PC-3 (cell line): ENCODE measurements around the gene S100A16. TPM values are rescaled to one million over a fixed set of nuclear protein-coding genes. Genes with fewer than 3 reads are reported as not detected.
A peak's percentile ranks its signal among the peaks of the same experiment; 100 is the strongest.

Source experiments
- ATAC-seq: fragments of 200-7000 bp; cut with Tn5 transposase; 2 replicates; pipeline ENCODE4 v1.9.1; 2020; ENCODE audit warnings: mild to moderate bottlenecking, moderate library complexity
- BruUV-seq: library from RNA; stranded (reverse); fragments of 400-500 nt; replicated peaks from 2 replicates; lab custom pipeline; 2021; lab: Mats Ljungman, UMichigan
- CTCF ChIA-PET: fragments of 300-600 bp; sonication (Branson Sonifier 250); formaldehyde crosslinking; loops from one replicate; lab custom pipeline; 2022; ENCODE audit warnings: antibody characterized with exemption; lab: Charles Lee
- POLR2A ChIA-PET: fragments of 300-600 bp; sonication (Branson Sonifier 250); formaldehyde crosslinking; loops from one replicate; lab custom pipeline; 2022; ENCODE audit warnings: antibody characterized with exemption; ENCODE audit not compliant: unreplicated experiment; lab: Charles Lee
- DNase-seq: peaks from one replicate; pipeline ENCODE4 v3.0.0-alpha.2; 2015
- H2AFZ ChIP-seq: fragments of 300-600 bp; sonication (generic); 2 replicates; pipeline ENCODE4 v1.6.0; 2016; ENCODE audit warnings: antibody characterized with exemption, low read length
- H3F3A ChIP-seq: fragments of 300-600 bp; sonication (generic); one replicate; pipeline ENCODE4 v1.6.0; 2017; ENCODE audit warnings: antibody characterized with exemption, low read length, control low read depth, mild to moderate bottlenecking; ENCODE audit not compliant: unreplicated experiment
- H3K27ac ChIP-seq: fragments of 300-600 bp; sonication (generic); 2 replicates; pipeline ENCODE4 v1.5.1; 2016; ENCODE audit warnings: mild to moderate bottlenecking, low read length
- H3K27me3 ChIP-seq: fragments of 300-600 bp; sonication (generic); 2 replicates; pipeline ENCODE4 v1.6.1; 2016; ENCODE audit warnings: low read length, mixed read lengths
- H3K36me3 ChIP-seq: fragments of 300-600 bp; sonication (generic); 2 replicates; pipeline ENCODE4 v1.6.1; 2016; ENCODE audit warnings: low read depth, mixed run types, low read length, mixed read lengths
- H3K4me1 ChIP-seq: fragments of 300-600 bp; sonication (generic); 2 replicates; pipeline ENCODE4 v1.5.1; 2016; ENCODE audit warnings: low read length; ENCODE audit not compliant: insufficient read depth
- H3K4me2 ChIP-seq: fragments of 300-600 bp; sonication (generic); 2 replicates; pipeline ENCODE4 v1.6.0; 2016; ENCODE audit warnings: low read length
- H3K4me3 ChIP-seq: fragments of 300-600 bp; sonication (generic); 2 replicates; pipeline ENCODE4 v1.5.1; 2016; ENCODE audit warnings: mild to moderate bottlenecking, low read length, mixed read lengths
- H3K79me2 ChIP-seq: fragments of 300-600 bp; sonication (generic); 2 replicates; pipeline ENCODE4 v1.6.1; 2017; ENCODE audit warnings: low read length, mixed read lengths
- H3K9ac ChIP-seq: fragments of 300-600 bp; sonication (generic); 2 replicates; pipeline ENCODE4 v1.6.0; 2016; ENCODE audit warnings: mild to moderate bottlenecking, low read length
- H3K9me2 ChIP-seq: fragments of 300-600 bp; sonication (generic); replicated peaks from 2 replicates; pipeline ENCODE4 v1.6.1; 2016; ENCODE audit warnings: mixed run types, low read length, mixed read lengths
- H3K9me3 ChIP-seq: fragments of 300-600 bp; sonication (generic); 2 replicates; pipeline ENCODE4 v1.6.1; 2016; ENCODE audit warnings: low read length, mixed read lengths
- H4K20me1 ChIP-seq: fragments of 300-600 bp; sonication (generic); 2 replicates; pipeline ENCODE4 v1.6.1; 2016; ENCODE audit warnings: low read length, mixed read lengths
- EZH2 ChIP-seq: fragments of 300-600 bp; sonication (generic); IDR thresholded peaks from one replicate; pipeline ENCODE4 v1.6.1; 2017; ENCODE audit warnings: antibody characterized with exemption, mild to moderate bottlenecking, low read length; ENCODE audit not compliant: unreplicated experiment
- EZH2phosphoT487 ChIP-seq: fragments of 300-600 bp; sonication (generic); IDR thresholded peaks from 2 replicates; pipeline ENCODE4 v1.6.1; 2018; ENCODE audit warnings: mild to moderate bottlenecking, antibody characterized with exemption, low read length, borderline replicate concordance
- intact Hi-C: fragments of 100-400 bp; cut with micrococcal nuclease; formaldehyde crosslinking; loops from 2 replicates; pipeline ENCODE4 v1.9.0; 2023
- total RNA-seq: library from RNA; depleted of rRNA; stranded (reverse); fragments of >200 nt; gene quantifications from 2 replicates; pipeline ENCODE4 v1.2.3, GENCODE V29; 2014
- TF ChIP-seq, protein P1 (sequence below): fragments of 300-600 bp; sonication (generic); conservative IDR thresholded peaks from 2 replicates; pipeline ENCODE4 v1.5.1; 2017; ENCODE audit warnings: antibody characterized with exemption, low read depth, mild to moderate bottlenecking, low read length

Gene S100A16
- total RNA-seq, 1 experiment from 2014 or later = 1,254 TPM

DNA sequence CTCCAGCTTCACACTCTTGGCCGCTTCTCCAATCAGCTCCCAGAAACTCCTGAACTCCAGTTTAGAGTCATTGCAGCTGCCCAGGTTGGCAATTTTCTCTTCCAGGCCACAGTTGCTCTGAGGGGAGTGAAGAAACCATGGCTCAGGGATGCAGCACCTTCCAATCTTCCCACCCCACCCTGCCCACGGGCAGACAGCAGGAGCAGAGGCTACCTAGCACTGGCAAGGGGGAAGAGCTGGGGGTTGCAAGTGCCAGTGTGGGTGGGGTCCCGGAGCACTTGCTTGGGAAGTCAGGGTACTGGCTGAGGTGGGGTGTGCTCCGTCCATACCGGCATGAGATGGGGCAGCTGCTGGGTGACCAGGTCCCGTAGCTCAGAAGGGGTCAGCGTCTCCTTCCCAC lies 2.0 kb upstream of the S100A16 start:
- Histone ChIP-seq H3K27ac (no peak overlapping the region), H3K9me3 (no peaks in the 10 kb centered on the region), H4K20me1 (no peaks in the 10 kb centered on the region), H3K4me3 (peak overlapping the region; percentile 70), H3K36me3 (peaks cover 11% of the 10 kb centered on the region), H3K9ac (no peak overlapping the region; the same call in 1 of the 2 replicates), H3F3A (peaks cover 19% of the 10 kb centered on the region), H2AFZ (no peak overlapping the region), H3K4me1 (peaks cover 62% of the 10 kb centered on the region), H3K4me2 (peak overlapping the region; percentile 81), H3K9me2 (no peaks in the 10 kb centered on the region), H3K27me3 (no peaks in the 10 kb centered on the region), H3K79me2 (peaks cover 69% of the 10 kb centered on the region)
- TF ChIP-seq, protein P1, sequence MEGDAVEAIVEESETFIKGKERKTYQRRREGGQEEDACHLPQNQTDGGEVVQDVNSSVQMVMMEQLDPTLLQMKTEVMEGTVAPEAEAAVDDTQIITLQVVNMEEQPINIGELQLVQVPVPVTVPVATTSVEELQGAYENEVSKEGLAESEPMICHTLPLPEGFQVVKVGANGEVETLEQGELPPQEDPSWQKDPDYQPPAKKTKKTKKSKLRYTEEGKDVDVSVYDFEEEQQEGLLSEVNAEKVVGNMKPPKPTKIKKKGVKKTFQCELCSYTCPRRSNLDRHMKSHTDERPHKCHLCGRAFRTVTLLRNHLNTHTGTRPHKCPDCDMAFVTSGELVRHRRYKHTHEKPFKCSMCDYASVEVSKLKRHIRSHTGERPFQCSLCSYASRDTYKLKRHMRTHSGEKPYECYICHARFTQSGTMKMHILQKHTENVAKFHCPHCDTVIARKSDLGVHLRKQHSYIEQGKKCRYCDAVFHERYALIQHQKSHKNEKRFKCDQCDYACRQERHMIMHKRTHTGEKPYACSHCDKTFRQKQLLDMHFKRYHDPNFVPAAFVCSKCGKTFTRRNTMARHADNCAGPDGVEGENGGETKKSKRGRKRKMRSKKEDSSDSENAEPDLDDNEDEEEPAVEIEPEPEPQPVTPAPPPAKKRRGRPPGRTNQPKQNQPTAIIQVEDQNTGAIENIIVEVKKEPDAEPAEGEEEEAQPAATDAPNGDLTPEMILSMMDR = no peak
- no peak for TF ChIP-seq EZH2phosphoT487
- no peak for TF ChIP-seq EZH2
- DNase-seq (no peak), ATAC-seq (no peak)
- BruUV-seq = no TSS peak
- ChIA-PET POLR2A (interaction anchor here (1.2 to 1.3 kb wide), 3 partner anchors 12 to 43 kb away, joined by 3 to 7 read pairs (median 3); partner anchors contain the start of genes CHTOP and S100A13), CTCF (interaction anchor here (0.9 to 1.5 kb wide), 3 partner anchors 19 to 104 kb away, joined by 3 to 5 read pairs (median 3); partner anchors contain the start of gene CHTOP)
- intact Hi-C loops = no loop called here

GRCh38 chr1:153614189-153614900 lies 1.4 kb upstream of the S100A16 start:
- Histone ChIP-seq H3F3A (peaks cover 24% of the 10 kb centered on the region), H3K4me2 (peak overlapping the region; percentile 81), H3K4me3 (peak overlapping the region; percentile 70), H3K27me3 (no peaks in the 10 kb centered on the region), H3K4me1 (peaks cover 67% of the 10 kb centered on the region), H3K9ac (no peak overlapping the region; the same call in 1 of the 2 replicates), H3K27ac (peak overlapping the region; percentile 15), H4K20me1 (no peaks in the 10 kb centered on the region), H2AFZ (no peak overlapping the region), H3K36me3 (peaks cover 10% of the 10 kb centered on the region), H3K9me3 (no peaks in the 10 kb centered on the region), H3K79me2 (peaks cover 74% of the 10 kb centered on the region), H3K9me2 (no peaks in the 10 kb centered on the region)
- intact Hi-C loops = no loop called here
- no peak for TF ChIP-seq EZH2phosphoT487
- TF ChIP-seq, protein P1 = no peak; the same call in 1 of the 2 replicates
- no peak for TF ChIP-seq EZH2
- BruUV-seq = no TSS peak
- no peak for ATAC-seq
- ChIA-PET CTCF (interaction anchor here (0.9 to 2.6 kb wide), 4 partner anchors 13 to 104 kb away, joined by 3 to 17 read pairs (median 4); partner anchors contain the start of genes CHTOP and S100A13), POLR2A (interaction anchor here (0.6 to 1.3 kb wide), 3 partner anchors 13 to 23 kb away, joined by 3 to 7 read pairs (median 3); partner anchors contain the start of genes CHTOP and S100A13)
- no peak for DNase-seq
